GM18867 (cell line): Measurements from ENCODE around the gene OR6C3.
"Not testable (repeated sequence)": the region's sequence is repeated elsewhere in the genome, so short reads cannot be mapped to it uniquely, and the experiment has no call there.

Source experiments
- ATAC-seq: cut with Tn5 transposase; IDR thresholded peaks from one replicate; pipeline ENCODE4 v1.9.1; 2021; ENCODE audit warnings: mild to moderate bottlenecking, moderate library complexity; ENCODE audit not compliant: unreplicated experiment

OR6C3 gene

GRCh38 chr12:55330446-55330845 lies at the start of gene OR6C3:
TSS of gene OR6C3 (plus strand) at chr12:55330746. CDS start at chr12:55331701, 955 bp downstream.
- no peak for ATAC-seq

GRCh38 chr12:55280991-55281390 lies 49.6 kb upstream of the OR6C3 start:
- no peak for ATAC-seq

- no peak for ATAC-seq
Measured at GRCh38 chr12:55289999-55290398, 40.5 kb upstream of the OR6C3 start.

- ATAC-seq = no peak
Measured at GRCh38 chr12:55296469-55296868, 34.1 kb upstream of the OR6C3 start, which contains the start of gene OR6C6. TSS of gene OR6C6 (minus strand) at chr12:55296569. CDS start at chr12:55295232, 1,337 bp downstream.

GRCh38 chr12:55314043-55314442 lies 16.5 kb upstream of the OR6C3 start, which contains the start of gene OR6C1:
TSS of gene OR6C1 (plus strand) at chr12:55314343. CDS start at chr12:55320600, 6,257 bp downstream.
- ATAC-seq = no peak

- ATAC-seq = no peak
Measured at GRCh38 chr12:55320201-55320600, 10.3 kb upstream of the OR6C3 start.

- ATAC-seq = not testable (repeated sequence)
Measured at GRCh38 chr12:55325801-55326200, 4.7 kb upstream of the OR6C3 start.

- no peak for ATAC-seq
Measured at GRCh38 chr12:55336002-55336401, 5.5 kb downstream of the OR6C3 start.

- ATAC-seq = not testable (repeated sequence)
Measured at GRCh38 chr12:55355338-55355737, 24.8 kb downstream of the OR6C3 start.

- no peak for ATAC-seq
Measured at GRCh38 chr12:55362675-55363074, 32.1 kb downstream of the OR6C3 start, which contains the start of gene OR6C75. TSS of gene OR6C75 (plus strand) at chr12:55362975. CDS start at chr12:55365111, 2,136 bp downstream.

- ATAC-seq = no peak
Measured at GRCh38 chr12:55365086-55365485, 34.5 kb downstream of the OR6C3 start.

- ATAC-seq = no peak
Measured at GRCh38 chr12:55372521-55372920, 42.0 kb downstream of the OR6C3 start.
